CD4-positive, alpha-beta T cell (primary cell): ENCODE results near the gene S100A6. TPM values are rescaled to one million over a fixed set of nuclear protein-coding genes. Genes with fewer than 3 reads are reported as not detected.

Experiments
- ATAC-seq: fragments of 200-7000 bp; cut with Tn5 transposase; one replicate; pipeline ENCODE4 v1.10.0; 2022; ENCODE audit warnings: mild to moderate bottlenecking; ENCODE audit not compliant: poor library complexity
- CTCF ChIA-PET: fragments of 350-600 bp; sonication (Branson Sonifier 250); formaldehyde crosslinking; loops from one replicate; lab custom pipeline; 2021; ENCODE audit warnings: antibody characterized with exemption, inconsistent platforms; lab: Charles Lee
- POLR2A ChIA-PET: fragments of 350-600 bp; sonication (Branson Sonifier 250); formaldehyde crosslinking; loops from one replicate; lab custom pipeline; 2021; ENCODE audit warnings: antibody characterized with exemption, inconsistent platforms; lab: Charles Lee
- DNase-seq, 14 experiments: peaks; one replicate each; pipeline ENCODE4 v3.0.0-alpha.2; 2013 to 2020; ENCODE audit warnings: mixed read lengths in 2 of 14
- H3K27ac ChIP-seq, 2 donors: one replicate each; pipeline versions ENCODE4 v1.5.1 to v1.7.0; 2013; ENCODE audit warnings: low read length in 2 of 2, low read depth in 1 of 2, mild to moderate bottlenecking in 1 of 2
- H3K27me3 ChIP-seq, 2 experiments: 1 replicate in 1 of 2; 2 replicates in 1 of 2; pipeline versions ENCODE4 v1.6.1 to v1.7.0; 2013; ENCODE audit warnings: low read length in 2 of 2, control low read depth in 1 of 2, mild to moderate bottlenecking in 1 of 2, moderate library complexity in 1 of 2; ENCODE audit not compliant: insufficient read depth in 2 of 2, control insufficient read depth in 1 of 2
- H3K36me3 ChIP-seq: one replicate; pipeline ENCODE4 v1.6.1; 2013; ENCODE audit warnings: low read length, control low read depth; ENCODE audit not compliant: insufficient read depth
- H3K4me1 ChIP-seq: one replicate; pipeline ENCODE4 v1.6.1; 2013; ENCODE audit warnings: low read length, control low read depth; ENCODE audit not compliant: insufficient read depth
- H3K4me3 ChIP-seq: one replicate; pipeline ENCODE4 v1.5.1; 2013; ENCODE audit warnings: mild to moderate bottlenecking, low read length, moderate library complexity
- H3K9me3 ChIP-seq, 2 experiments: 1 replicate in 1 of 2; 2 replicates in 1 of 2; pipeline versions ENCODE4 v1.6.1 to v1.7.0; 2013; ENCODE audit warnings: low read length in 2 of 2, mild to moderate bottlenecking in 2 of 2, control low read depth in 1 of 2, moderate library complexity in 1 of 2; ENCODE audit not compliant: control insufficient read depth in 1 of 2, insufficient read depth in 1 of 2
- H3K27ac Mint-ChIP-seq: one replicate; pipeline ENCODE4 v1.8.0; 2020; ENCODE audit warnings: mixed read lengths
- H3K27me3 Mint-ChIP-seq: one replicate; pipeline ENCODE4 v1.8.0; 2021; ENCODE audit warnings: mixed read lengths
- H3K36me3 Mint-ChIP-seq: one replicate; pipeline ENCODE4 v1.8.0; 2021; ENCODE audit warnings: low read depth, mixed read lengths
- H3K4me1 Mint-ChIP-seq: one replicate; pipeline ENCODE4 v1.8.0; 2021; ENCODE audit warnings: low read depth, mixed read lengths
- H3K4me3 Mint-ChIP-seq: one replicate; pipeline ENCODE4 v1.8.0; 2020; ENCODE audit warnings: mild to moderate bottlenecking, mixed read lengths
- H3K9me3 Mint-ChIP-seq: one replicate; pipeline ENCODE4 v1.8.0; 2020; ENCODE audit warnings: mixed read lengths
- intact Hi-C, 2 experiments: fragments of 100-400 bp; cut with DNase I in 1 of 2; cut with micrococcal nuclease in 1 of 2; formaldehyde crosslinking; loops; one replicate each; pipeline versions ENCODE4 v1.15.1 to v1.9.0; 2023 to 2025; cut with DNase I, micrococcal nuclease
- total RNA-seq, 174 experiments: library from RNA in 2 of 174; stranded (reverse) in 2 of 174; gene quantifications; one replicate each; pipeline ENCODE4 v1.2.3 and lab custom pipeline; 2021 to 2026
- TF ChIP-seq, protein P1 (sequence below): fragments of 200-600 bp; IDR thresholded peaks from one replicate; pipeline ENCODE4 v1.8.0; 2022; ENCODE audit warnings: antibody characterized with exemption, mild to moderate bottlenecking

The S100A6 gene
- total RNA-seq, 2 experiments from 2014 or later, result 172 to 175 TPM

DNA sequence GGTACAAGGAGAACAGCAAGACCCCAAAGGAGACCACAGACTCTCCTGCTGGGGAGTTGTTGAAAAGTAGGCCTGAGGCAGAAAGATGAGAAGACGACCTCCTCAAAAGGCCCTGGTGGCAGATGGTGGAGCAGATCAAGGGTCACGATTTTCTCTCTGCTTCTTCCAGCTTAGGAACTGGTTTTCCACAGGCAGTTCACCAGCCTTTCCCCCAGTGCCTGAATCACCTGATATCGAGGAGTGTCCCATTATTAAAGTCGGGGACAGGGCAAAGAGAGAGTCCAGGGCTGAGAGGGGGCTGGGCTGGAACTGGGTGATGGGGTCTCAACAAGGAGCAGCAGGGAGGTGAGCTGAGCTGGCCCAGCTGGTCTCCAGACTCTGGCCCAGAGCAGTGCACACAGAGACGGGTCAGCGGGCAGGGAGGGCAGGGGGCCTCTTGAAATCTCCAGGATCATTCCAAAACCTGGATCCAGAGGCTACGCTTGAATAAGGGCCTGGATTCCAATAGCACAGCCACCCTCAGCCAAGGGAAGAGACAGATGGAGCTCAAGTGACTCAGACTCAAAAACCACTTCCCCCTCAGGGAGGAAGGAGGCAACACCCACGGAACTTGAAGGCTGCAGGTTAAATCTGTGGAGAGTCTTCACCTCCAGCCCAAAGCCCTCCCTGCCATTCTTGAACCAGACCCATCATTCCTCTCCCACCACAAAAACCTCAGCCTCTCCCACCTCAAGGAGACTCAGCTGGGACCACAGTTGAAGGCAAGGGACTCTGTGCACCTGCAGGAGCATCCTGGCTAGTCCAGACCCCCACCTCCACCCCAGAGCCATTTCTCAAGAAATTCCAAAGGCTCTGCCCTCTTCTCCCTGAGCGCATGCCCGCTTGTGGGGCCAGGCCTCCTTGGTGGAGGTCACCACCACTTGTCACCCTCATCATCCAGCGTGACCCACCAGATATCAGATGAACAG lies 4.9 kb upstream of the S100A6 start, which contains the start of gene S100A5:
S100A5 (minus strand) TSS at position 541 of the 968 bp plus-strand sequence. CDS start 743 bp downstream, outside the sequence.
- CTCF ChIA-PET, result interaction anchor here (1.3 to 6.4 kb wide), 4 partner anchors 7 to 32 kb away, joined by 4 to 55 read pairs (median 10); partner anchors contain the start of gene S100A6
- TF ChIP-seq, protein P1, sequence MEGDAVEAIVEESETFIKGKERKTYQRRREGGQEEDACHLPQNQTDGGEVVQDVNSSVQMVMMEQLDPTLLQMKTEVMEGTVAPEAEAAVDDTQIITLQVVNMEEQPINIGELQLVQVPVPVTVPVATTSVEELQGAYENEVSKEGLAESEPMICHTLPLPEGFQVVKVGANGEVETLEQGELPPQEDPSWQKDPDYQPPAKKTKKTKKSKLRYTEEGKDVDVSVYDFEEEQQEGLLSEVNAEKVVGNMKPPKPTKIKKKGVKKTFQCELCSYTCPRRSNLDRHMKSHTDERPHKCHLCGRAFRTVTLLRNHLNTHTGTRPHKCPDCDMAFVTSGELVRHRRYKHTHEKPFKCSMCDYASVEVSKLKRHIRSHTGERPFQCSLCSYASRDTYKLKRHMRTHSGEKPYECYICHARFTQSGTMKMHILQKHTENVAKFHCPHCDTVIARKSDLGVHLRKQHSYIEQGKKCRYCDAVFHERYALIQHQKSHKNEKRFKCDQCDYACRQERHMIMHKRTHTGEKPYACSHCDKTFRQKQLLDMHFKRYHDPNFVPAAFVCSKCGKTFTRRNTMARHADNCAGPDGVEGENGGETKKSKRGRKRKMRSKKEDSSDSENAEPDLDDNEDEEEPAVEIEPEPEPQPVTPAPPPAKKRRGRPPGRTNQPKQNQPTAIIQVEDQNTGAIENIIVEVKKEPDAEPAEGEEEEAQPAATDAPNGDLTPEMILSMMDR, result no peak
- peak; percentile 25 for ATAC-seq
- H3K27me3 ChIP-seq, result no peaks in the 10 kb centered on the region
- peak within 1 kb of the TSS; percentile 71 to 74 for H3K27ac ChIP-seq
- H3K4me1 Mint-ChIP-seq, result peaks cover 90% of the 10 kb centered on the region
- POLR2A ChIA-PET, result interaction anchor here (0.6 to 3.4 kb wide), 8 partner anchors 9 to 1065 kb away, joined by 3 to 23 read pairs (median 4); partner anchors contain the start of genes CHTOP and ILF2
- intact Hi-C loops, result no loop called here
- H3K36me3 Mint-ChIP-seq, result peaks cover 51% of the 10 kb centered on the region
- peaks cover 26% of the 10 kb centered on the region for H3K36me3 ChIP-seq
- H3K4me3 Mint-ChIP-seq, result peak within 1 kb of the TSS; percentile 86
- H3K9me3 Mint-ChIP-seq, result no peaks in the 10 kb centered on the region
- peak; percentile 35 to 83 (median 56) for DNase-seq
- no peaks in the 10 kb centered on the region for H3K27me3 Mint-ChIP-seq
- peaks cover 85% of the 10 kb centered on the region for H3K4me1 ChIP-seq
- no peaks in the 10 kb centered on the region for H3K9me3 ChIP-seq
- H3K27ac Mint-ChIP-seq, result peak within 1 kb of the TSS; percentile 98
- H3K4me3 ChIP-seq, result peak within 1 kb of the TSS; percentile 13

DNA sequence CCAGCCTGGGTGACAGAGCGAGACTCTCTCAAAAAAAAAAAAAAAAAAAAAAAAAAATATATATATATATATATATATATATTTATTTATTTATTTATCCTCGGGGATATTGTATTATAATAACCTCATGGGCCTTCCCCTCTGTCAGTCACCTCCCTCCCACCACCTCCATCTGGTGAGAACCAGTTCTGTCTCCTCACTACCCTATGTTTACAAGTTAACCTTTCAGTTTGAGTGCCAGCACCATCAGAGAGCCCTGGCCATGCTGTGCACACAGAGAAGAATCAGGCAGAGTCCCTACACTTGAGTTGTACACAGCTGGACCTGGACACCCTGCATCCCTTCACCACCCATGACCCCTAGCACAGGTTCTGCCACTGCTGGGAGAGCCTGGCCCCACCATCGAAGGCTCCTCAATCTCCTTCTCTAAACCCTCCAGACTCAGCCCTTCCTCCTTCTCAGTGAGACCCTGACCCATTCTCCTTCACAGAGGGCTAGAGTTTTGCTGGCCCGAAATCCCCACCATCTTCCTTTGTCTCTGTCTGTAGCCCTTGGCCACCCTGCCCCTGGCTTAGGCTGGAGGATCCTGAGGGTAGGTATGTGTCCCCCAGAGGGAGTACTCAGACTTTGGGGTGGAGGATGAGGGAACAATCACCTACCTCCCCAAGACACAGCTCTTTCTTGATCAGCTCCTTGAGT lies 3.8 kb upstream of the S100A6 start:
- H3K27ac Mint-ChIP-seq, result peak overlapping the region; percentile 98
- no peaks in the 10 kb centered on the region for H3K9me3 Mint-ChIP-seq
- intact Hi-C loops, result loop anchor here in 1 of 2 experiments (5.0 kb wide), 1 partner anchor 133 kb away; the partner anchor contains the start of gene ILF2
- Histone ChIP-seq H3K27me3 (no peaks in the 10 kb centered on the region), H3K27ac (peak overlapping the region; percentile 71 to 74), H3K4me1 (peaks cover 85% of the 10 kb centered on the region), H3K36me3 (peaks cover 25% of the 10 kb centered on the region), H3K9me3 (no peaks in the 10 kb centered on the region), H3K4me3 (no peak overlapping the region)
- peak overlapping the region; percentile 86 for H3K4me3 Mint-ChIP-seq
- CTCF ChIA-PET, result interaction anchor here (2.7 kb wide), 1 partner anchor 29 kb away, joined by 15 read pairs; no protein-coding TSS in a partner anchor
- H3K4me1 Mint-ChIP-seq, result peaks cover 90% of the 10 kb centered on the region
- POLR2A ChIA-PET, result interaction anchor here (2.0 to 3.4 kb wide), 3 partner anchors 7 to 95 kb away, joined by 8 to 23 read pairs (median 19); partner anchors contain the start of gene CHTOP
- TF ChIP-seq, protein P1, result no peak
- no peaks in the 10 kb centered on the region for H3K27me3 Mint-ChIP-seq
- ATAC-seq (no peak), DNase-seq (no peak)
- peaks cover 51% of the 10 kb centered on the region for H3K36me3 Mint-ChIP-seq

DNA sequence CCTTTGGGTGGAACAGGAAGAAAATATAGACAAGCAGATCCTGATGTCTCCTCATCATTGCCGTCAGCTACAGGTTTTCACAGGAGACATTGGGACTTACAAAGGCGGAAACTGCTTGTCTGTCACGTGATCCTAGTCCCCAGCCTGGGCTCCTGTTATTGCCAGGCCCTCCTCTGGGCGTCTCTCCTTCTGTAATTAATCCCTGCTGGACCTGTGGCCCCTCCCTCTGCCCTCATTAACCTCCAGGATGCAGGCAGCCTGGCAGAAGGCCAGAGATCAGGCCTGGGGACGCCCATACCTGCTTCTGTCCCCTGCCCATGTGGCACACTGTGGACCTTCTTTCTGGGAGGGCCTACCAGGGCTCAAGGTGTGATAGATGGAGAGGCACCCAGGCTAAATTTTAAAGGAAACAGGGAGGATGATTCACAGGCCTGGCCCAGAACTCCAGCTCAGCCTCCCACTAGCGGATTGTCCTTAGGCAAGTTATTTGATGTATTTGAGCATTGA lies 2.6 kb upstream of the S100A6 start:
- CTCF ChIA-PET, result no interaction called here
- Mint-ChIP-seq H3K27ac (peak overlapping the region; percentile 99), H3K9me3 (no peaks in the 10 kb centered on the region), H3K27me3 (no peaks in the 10 kb centered on the region), H3K4me3 (peak overlapping the region; percentile 51), H3K36me3 (peaks cover 41% of the 10 kb centered on the region), H3K4me1 (peaks cover 90% of the 10 kb centered on the region)
- POLR2A ChIA-PET, result interaction anchor here (0.8 kb wide), 1 partner anchor 96 kb away, joined by 4 read pairs; the partner anchor contains the start of gene CHTOP
- Histone ChIP-seq H3K27ac (no peak overlapping the region), H3K9me3 (no peaks in the 10 kb centered on the region), H3K4me3 (no peak overlapping the region), H3K27me3 (no peaks in the 10 kb centered on the region), H3K36me3 (peaks cover 22% of the 10 kb centered on the region), H3K4me1 (peaks cover 85% of the 10 kb centered on the region)
- ATAC-seq, result no peak
- TF ChIP-seq, protein P1, result no peak
- DNase-seq, result no peak
- intact Hi-C loops, result loop anchor here in 1 of 2 experiments (5.0 kb wide), 1 partner anchor 134 kb away; the partner anchor contains the start of gene ILF2
